Body of pancreas (tissue), 4 donors: ENCODE measurements around the gene LGALS3. TPM values are rescaled to one million over a fixed set of nuclear protein-coding genes. Genes with fewer than 3 reads are reported as not detected.

Experiments used
- ATAC-seq: fragments of 150-250 bp; one replicate; pipeline ENCODE4 v1.9.1; 2016
- DNase-seq, 4 donors: peaks; one replicate each; pipeline ENCODE4 v3.0.0-alpha.2; 2019
- H3K27ac ChIP-seq, 4 donors: fragments of 200-600 bp; sonication (generic); 1 replicate in 3 of 4; 2 replicates in 1 of 4; pipeline versions ENCODE4 v1.5.1 to v1.6.1; 2016 to 2019; ENCODE audit warnings: mild to moderate bottlenecking in 1 of 4, mixed read lengths in 1 of 4, moderate library complexity in 1 of 4
- H3K27me3 ChIP-seq, 2 donors: fragments of 200-600 bp; sonication (generic); one replicate each; pipeline ENCODE4 v1.6.0; 2016; ENCODE audit warnings: mild to moderate bottlenecking in 1 of 2
- H3K36me3 ChIP-seq, 2 donors: fragments of 200-600 bp; sonication (generic); replicated peaks in 1 of 2; 2 replicates each; pipeline ENCODE4 v1.5.1; 2016; ENCODE audit warnings: low read depth in 2 of 2; ENCODE audit not compliant: insufficient read depth in 1 of 2
- H3K4me1 ChIP-seq: fragments of 200-600 bp; sonication (generic); one replicate; pipeline ENCODE4 v1.6.0; 2016
- H3K4me3 ChIP-seq, 2 donors: fragments of 200-600 bp; sonication (generic); 1 replicate in 1 of 2; 2 replicates in 1 of 2; pipeline ENCODE4 v1.5.1; 2016 to 2019
- H3K9me3 ChIP-seq, 3 donors: fragments of 200-600 bp; sonication (generic); 1 replicate in 2 of 3; 2 replicates in 1 of 3; pipeline ENCODE4 v1.5.1; 2016
- CTCF ChIP-seq, 7 experiments: fragments of 450-650 bp in 4 of 7; fragments of 200-600 bp in 3 of 7; sonication (generic) in 3 of 7; IDR thresholded peaks; one replicate each; pipeline ENCODE4 v1.5.1; 2016 to 2019; ENCODE audit warnings: antibody characterized with exemption in 7 of 7
- POLR2A ChIP-seq, 3 donors: fragments of 450-650 bp; IDR thresholded peaks; one replicate each; pipeline ENCODE4 v1.6.1; 2016; ENCODE audit warnings: antibody characterized with exemption in 3 of 3, mild to moderate bottlenecking in 2 of 3
- WGBS, 2 donors: methylation state at CpG; one replicate each; pipeline ENCODE4 v1.1.5; 2017; 5-methylcytosine and 5-hydroxymethylcytosine counted together
- intact Hi-C: fragments of 100-400 bp; cut with DNase I; formaldehyde crosslinking; loops from one replicate; pipeline ENCODE4 v1.15.1; 2023
- total RNA-seq, 2 donors: library from RNA; depleted of rRNA; stranded (reverse); fragments of >200 nt; gene quantifications; one replicate each; pipeline ENCODE4 v1.1.0, GENCODE V29; 2016

Gene LGALS3
- total RNA-seq, 2 donors from 2014 or later = 53.4 to 145 TPM

GRCh38 chr14:55121628-55122439 lies 7.2 kb upstream of the LGALS3 start:
- no peaks in the 10 kb centered on the region for H3K36me3 ChIP-seq

GRCh38 chr14:55122440-55122986 lies 6.5 kb upstream of the LGALS3 start:
- H3K9me3 ChIP-seq = no peaks in the 10 kb centered on the region
- H3K4me1 ChIP-seq = peaks cover 22% of the 10 kb centered on the region
- H3K27me3 ChIP-seq = no peaks in the 10 kb centered on the region
- ATAC-seq = peak; percentile 93
- no peak overlapping the region for H3K4me3 ChIP-seq
- DNase-seq = peak; percentile 73 to 86 (median 79)
- TF ChIP-seq CTCF (IDR thresholded peaks at IDR 0.05) = no peak
- no peak for TF ChIP-seq POLR2A (IDR thresholded peaks at IDR 0.05)
- H3K36me3 ChIP-seq = no peaks in the 10 kb centered on the region
- peak overlapping the region; percentile 54 to 68 (median 62) for H3K27ac ChIP-seq
- WGBS, 2 donors = 11 to 17% methylated on average over 8 of the region's 8 CpGs
- intact Hi-C loops = no loop called here

More at GRCh38 chr14:55121628-55122439, 7.2 kb upstream of the LGALS3 start:
- Histone ChIP-seq H3K9me3 (no peaks in the 10 kb centered on the region), H3K4me1 (peaks cover 25% of the 10 kb centered on the region), H3K4me3 (no peak overlapping the region), H3K27me3 (no peaks in the 10 kb centered on the region), H3K27ac (peak overlapping the region; percentile 54 to 68 (median 62))
- no peak for ATAC-seq
- no peak for DNase-seq
- TF ChIP-seq POLR2A (IDR thresholded peaks at IDR 0.05) = no peak
- no peak for TF ChIP-seq CTCF (IDR thresholded peaks at IDR 0.05)
- WGBS, 2 donors = 79 to 80% methylated on average over 9 of the region's 9 CpGs
- intact Hi-C loops = no loop called here

GRCh38 chr14:55123101-55123500 lies 6.0 kb upstream of the LGALS3 start:
- H3K27me3 ChIP-seq = no peaks in the 10 kb centered on the region
- DNase-seq (peak in 2 of 4 donors; percentile 25 to 26), ATAC-seq (peak; percentile 38)
- intact Hi-C loops = no loop called here
- peak overlapping the region; percentile 54 to 68 (median 62) for H3K27ac ChIP-seq
- 63 to 66% methylated on average over 8 of the region's 8 CpGs for WGBS, 2 donors
- no peaks in the 10 kb centered on the region for H3K9me3 ChIP-seq
- no peak overlapping the region for H3K4me3 ChIP-seq
- H3K4me1 ChIP-seq = peaks cover 24% of the 10 kb centered on the region
- no peaks in the 10 kb centered on the region for H3K36me3 ChIP-seq
- no peak for TF ChIP-seq POLR2A (IDR thresholded peaks at IDR 0.05)
- TF ChIP-seq CTCF (IDR thresholded peaks at IDR 0.05) = no peak

- Histone ChIP-seq H3K36me3 (no peaks in the 10 kb centered on the region), H3K9me3 (no peaks in the 10 kb centered on the region), H3K4me3 (no peak overlapping the region), H3K27me3 (no peaks in the 10 kb centered on the region), H3K4me1 (peaks cover 31% of the 10 kb centered on the region), H3K27ac (no peak overlapping the region)
- TF ChIP-seq POLR2A (IDR thresholded peaks at IDR 0.05) (no peak), CTCF (IDR thresholded peaks at IDR 0.05) (no peak)
- no peak for ATAC-seq
- intact Hi-C loops = no loop called here
- no peak for DNase-seq
- 95% methylated on average over 9 of the region's 9 CpGs for WGBS, 2 donors
Observed at GRCh38 chr14:55123852-55124639, 5.0 kb upstream of the LGALS3 start.
